Measurements from ENCODE around the gene GAL3ST1.
"Not testable (repeated sequence)": the region's sequence is repeated elsewhere in the genome, so short reads cannot be mapped to it uniquely, and the experiment has no call there.

Gene GAL3ST1

DNA sequence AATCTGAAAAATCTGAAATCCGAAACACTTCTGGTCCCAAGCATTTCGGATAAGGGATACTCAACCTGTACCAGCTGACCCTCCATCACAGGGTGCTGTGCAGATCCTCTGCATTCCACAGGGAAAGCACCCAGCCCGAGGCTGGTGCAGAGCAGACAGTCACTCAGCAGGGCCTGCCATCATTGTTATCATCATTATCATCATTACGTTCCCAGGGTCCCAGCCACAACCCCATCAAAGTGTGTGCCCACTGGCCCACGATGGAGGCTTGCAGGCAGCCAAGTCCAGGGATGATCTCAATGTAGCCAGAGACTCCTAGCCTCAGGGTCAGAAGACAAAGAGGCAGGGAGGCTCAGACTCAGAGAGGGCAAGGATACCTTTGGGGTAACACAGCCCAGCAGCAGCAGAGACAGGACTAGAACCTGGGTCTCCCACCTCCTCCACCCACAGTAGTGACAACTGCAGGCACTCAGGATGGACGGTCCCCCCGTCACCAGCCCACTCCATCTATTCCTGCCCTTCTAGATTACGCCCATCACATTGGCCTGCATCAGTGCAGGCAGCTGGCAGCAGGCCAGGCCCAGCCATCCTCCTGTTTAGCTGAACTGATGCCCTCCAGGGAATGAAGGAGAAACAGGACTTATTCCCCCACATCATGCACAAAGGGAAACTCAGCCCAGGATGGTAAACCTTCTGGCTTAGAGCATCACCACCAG is 10.3 kb downstream of the GAL3ST1 start:
- no peak for DNase-seq (ENCODE audit: low spot score)

- no peak for DNase-seq (ENCODE audit: low spot score)
Observed at GRCh38 chr22:30562366-30562765, 12.1 kb downstream of the GAL3ST1 start.

DNA sequence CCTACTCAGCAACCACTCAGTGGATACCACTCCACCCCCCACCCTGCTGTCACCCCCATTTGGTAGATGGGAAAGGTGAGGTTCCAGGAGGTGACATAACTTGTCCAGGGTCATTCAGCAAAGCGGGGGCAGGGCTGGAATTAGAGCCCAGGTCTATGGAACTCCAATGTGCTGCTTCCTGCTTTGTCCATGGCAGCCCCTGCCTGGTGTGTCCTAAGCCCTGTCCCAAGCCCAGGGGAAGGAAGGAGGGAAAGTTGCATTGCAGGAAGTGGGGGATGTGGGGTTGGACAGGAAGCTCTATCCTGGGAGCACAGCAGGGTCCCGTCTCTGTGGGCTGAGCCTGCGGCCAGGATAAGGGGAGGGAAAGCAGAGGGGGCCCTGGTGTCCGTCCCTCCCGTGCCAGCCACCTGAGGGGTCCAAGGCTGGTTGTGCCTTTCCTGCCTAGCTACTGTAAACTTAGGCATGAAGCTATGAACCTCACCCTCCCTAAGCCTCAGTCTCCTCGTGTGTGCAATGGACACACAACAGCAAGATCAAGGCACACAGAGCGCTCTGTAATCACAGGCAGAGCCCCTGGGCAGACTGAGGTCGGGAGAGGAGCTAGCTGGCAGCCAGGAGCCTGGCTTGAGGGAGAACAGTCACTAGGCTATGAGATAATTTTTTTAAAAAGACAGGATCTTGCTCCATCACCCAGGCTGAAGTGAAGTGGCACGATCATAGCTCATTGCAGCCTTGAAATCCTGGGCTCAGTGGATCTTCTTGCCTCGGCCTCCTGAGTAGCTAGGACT is 12.9 kb downstream of the GAL3ST1 start:
- no peak for DNase-seq (ENCODE audit: low spot score)

GRCh38 chr22:30560643-30561202 is 13.7 kb downstream of the GAL3ST1 start:
- not testable (repeated sequence) for DNase-seq (ENCODE audit: low spot score)

DNA sequence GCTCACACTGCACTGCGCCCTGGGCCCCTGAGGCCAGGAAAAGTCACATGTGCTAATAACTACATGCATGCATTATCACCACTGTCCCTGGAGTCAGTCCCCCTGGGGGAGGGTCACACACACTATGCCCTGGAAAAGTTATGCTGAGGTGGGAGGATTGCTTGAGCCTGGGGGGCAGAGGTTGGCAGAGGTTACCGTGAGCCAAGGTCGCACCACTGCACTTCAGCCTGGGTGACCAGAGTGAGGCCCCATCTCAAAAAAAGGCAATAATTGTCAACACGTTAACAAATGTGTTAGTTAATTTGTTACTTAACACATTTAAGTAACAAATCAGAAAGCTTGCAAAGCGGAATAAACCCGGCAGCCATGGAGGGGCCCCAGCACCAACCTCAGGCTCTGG is 14.6 kb downstream of the GAL3ST1 start:
- DNase-seq (ENCODE audit: low spot score): no peak

DNA sequence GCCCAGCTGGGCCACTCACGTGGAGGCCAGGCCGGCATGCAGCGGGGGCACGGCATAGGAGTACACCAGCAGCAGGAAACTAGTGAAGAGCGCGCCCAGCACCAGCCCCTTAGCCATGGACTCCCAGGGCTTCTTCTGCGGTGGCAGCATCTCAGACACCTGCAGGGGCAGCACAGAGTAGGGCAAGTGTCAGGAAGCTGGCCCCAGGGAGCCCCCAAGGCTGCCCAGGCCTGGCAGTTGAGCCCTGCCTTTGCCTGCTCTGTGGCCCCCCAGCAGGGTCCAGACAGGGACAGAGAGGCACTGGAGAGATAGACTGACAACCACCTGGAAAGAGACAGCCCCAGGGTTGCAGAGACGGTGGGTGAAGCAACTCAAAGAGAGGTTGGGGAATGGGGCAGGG is 17.2 kb downstream of the GAL3ST1 start:
- DNase-seq (ENCODE audit: low spot score): no peak

DNA sequence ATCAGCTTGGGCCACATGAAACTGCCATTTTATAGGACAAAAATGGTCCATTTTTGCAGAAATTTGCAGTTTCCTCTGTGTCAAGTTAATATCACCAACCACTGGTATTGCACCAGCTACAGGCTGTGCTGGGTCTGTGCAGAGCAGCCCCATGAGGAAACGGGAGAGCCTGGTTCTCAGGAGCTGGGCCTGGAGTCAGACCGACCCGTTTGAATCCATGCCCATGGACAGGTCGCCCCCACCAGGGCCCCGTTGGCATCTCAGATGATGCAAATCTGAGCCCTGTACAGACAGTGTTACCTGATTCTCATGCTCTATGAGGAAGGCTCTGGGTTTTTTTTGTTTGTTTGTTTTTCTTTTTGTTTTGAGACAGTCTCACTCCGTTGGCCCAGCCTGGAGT is 18.1 kb downstream of the GAL3ST1 start:
- DNase-seq (ENCODE audit: low spot score): no peak

DNA sequence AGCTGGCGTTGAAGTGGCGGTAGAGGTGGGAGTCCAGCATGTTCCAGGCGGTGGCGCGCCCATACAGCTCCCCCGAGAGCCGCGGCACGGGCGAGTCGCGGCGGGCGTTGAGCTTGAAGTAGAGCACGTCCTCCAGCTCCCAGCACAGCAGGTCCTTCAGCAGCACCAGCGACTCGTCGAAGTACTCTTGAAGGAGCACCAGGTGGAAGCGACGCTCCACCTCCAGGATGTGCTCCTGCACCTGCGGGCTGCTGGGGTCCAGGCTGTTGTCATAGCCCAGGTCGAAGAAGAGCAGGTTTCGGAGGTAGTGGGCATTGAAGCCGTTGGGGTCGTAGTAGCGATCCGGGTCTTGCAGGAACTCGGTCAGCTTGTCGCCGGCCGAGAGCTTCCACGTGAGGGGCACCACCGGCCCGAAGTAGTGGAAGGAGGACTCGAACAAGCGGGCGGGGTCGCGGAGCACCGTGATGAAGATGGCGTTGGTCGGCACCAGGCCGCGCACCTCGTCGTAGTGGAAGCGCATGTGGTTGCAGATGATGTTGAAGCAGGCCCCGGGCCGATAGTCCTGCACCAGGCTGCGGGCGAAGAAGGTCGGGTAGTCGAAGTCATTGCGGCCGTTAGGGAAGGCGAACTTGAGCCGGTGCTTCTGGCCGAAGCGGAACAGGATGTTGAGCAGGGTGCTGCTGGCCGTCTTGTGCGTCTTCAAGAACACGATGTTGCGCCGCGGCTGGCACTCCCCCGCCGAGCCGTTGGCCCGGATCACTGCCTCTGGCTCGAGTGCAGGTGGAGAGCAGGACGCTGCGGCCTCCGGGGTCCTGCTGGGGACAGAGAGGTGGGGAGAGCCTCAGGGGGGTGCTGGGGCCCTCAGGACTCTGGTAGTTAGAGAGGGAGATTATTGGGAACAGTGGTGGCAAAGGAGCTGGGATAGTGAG is 18.9 kb downstream of the GAL3ST1 start:
- no peak for DNase-seq (ENCODE audit: low spot score)

DNA sequence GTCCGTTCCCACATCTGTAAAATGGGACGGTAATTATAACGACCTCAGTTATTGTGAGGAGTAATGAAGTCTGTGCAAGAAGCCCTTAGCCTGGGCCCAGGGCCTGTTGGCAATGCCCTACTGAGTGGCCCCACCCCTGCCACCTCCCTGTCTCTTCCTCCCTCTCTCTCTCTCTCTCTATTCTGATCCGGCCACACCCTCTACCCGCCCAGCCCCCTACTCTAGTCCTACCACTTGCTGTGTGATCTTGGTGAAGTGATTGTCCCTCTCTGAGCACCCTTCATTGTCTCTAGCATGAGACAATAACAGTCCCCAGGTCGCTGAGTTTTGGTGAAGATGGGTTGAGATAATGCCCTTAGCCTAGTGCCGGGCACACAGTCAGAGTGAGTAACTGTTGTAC is 20.5 kb downstream of the GAL3ST1 start:
- DNase-seq (ENCODE audit: low spot score): no peak

DNA sequence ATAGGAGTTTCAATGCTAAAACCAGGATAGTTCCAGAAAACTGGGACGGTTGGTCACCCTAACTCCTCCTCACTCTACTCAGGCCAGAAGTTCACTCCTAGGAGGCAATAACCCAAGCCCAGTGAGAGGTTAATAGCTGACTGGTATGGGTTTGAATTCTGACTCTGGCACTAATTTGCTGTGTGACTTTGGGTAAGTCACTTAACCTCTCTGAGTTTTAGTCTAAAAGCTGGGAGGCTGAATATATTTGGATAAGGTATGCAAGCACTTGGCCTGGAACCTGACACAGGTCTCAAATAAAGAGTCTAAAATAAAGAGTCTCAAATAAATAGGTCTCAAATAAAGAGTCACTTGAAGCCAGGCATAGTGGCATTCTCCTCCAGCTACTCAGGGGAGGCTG is 21.7 kb downstream of the GAL3ST1 start:
- DNase-seq (ENCODE audit: low spot score): no peak

- DNase-seq (ENCODE audit: low spot score): not testable (repeated sequence)
Observed at GRCh38 chr22:30551813-30552212, 22.7 kb downstream of the GAL3ST1 start.

DNA sequence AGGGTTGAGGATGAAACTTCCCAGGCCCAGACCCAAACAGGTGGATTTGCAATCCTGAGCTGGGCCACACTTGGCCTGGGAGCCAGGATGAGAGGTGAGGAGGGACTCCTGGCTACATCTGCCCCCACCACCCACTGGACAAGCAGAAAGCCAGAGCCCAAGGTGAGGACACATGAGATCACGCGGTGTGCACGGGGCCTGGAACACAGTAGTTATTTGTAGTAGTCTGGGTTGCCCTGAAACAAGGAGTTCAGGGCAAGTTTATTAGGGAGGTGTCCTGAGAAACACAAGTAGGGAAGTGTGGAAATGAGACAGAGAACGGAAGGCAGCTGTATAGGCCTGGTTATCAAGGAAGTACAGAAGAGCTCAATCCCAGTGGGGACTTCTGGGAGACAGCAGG is 27.3 kb downstream of the GAL3ST1 start:
- no peak for DNase-seq (ENCODE audit: low spot score)

DNA sequence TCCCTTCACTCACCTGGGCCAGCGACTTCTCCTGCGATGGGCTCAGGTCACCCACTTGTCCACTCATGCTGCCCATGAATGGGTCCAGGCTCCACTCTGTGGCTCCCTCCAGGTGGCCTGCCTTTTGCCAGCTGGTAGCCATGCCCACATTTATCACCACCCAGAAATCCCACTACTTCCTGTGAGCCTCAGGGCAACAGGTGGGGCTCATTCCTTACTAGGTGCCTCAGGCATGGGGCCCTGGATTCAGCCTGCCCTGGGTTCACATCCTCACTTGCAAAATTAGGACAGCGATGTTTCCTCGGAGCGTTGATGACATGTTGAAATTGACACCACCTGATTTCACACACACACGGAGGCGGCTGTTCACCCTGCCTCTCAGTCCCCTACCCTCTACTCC is 27.8 kb downstream of the GAL3ST1 start, which contains the start of gene SEC14L6:
Gene SEC14L6, minus strand, starts transcription at position 126 of the 400 bp plus-strand sequence. Its CDS starts 59 bp downstream, at position 67.
- DNase-seq (ENCODE audit: low spot score): no peak

DNA sequence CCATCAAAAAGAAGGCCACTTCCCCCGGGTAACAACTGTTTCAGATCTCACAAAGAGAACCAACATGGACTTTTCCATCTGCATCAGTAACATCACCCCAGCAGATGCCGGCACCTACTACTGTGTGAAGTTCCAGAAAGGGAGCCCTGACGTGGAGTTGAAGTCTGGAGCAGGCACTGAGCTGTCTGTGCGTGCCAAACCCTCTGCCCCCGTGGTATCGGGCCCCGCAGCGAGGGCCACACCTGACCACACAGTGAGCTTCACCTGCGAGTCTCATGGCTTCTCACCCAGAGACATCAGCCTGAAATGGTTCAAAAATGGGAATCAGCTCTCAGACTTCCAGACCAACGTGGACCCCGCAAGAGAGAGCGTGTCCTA is 31.7 kb downstream of the GAL3ST1 start:
- no peak for DNase-seq (ENCODE audit: low spot score)

- DNase-seq (ENCODE audit: low spot score): no peak
Observed at GRCh38 chr22:30541961-30542810, 32.3 kb downstream of the GAL3ST1 start.

GRCh38 chr22:30541511-30541910 is 33.0 kb downstream of the GAL3ST1 start:
- DNase-seq (ENCODE audit: low spot score): not testable (repeated sequence)

GRCh38 chr22:30539368-30539767 is 35.1 kb downstream of the GAL3ST1 start:
- DNase-seq (ENCODE audit: low spot score): no peak

GRCh38 chr22:30538280-30538679 is 36.2 kb downstream of the GAL3ST1 start:
- DNase-seq (ENCODE audit: low spot score): no peak

DNA sequence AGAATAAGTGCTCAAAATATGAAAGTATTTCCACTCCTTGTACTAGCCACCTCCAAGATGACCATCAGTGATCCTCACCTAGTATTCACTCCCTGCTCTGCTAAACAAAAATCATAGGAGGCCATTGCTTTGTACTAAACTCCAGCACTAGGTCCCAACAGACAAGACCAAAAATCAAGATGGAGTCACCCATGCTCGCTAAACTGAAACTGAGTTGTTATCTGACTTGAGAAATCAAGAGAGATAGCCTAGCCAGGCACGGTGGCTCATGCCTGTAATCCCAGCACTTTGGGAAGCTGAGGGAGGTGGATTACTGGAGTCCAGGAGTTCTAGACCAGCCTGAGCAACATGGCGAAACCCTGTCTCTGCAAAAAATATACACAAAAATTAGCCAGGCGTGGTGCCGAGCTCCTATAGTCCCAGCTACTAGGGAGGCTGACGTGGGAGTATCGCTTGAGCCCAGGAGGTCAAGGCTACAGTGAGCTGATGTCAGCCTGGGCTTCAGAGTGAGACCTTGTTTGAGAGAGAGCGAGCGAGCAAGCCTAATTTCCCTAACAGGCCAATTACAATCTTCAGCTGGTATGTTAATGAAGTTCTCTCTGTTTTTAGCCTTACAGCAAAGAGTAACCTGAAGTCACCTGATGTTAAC is 37.3 kb downstream of the GAL3ST1 start:
- no peak for DNase-seq (ENCODE audit: low spot score)

DNA sequence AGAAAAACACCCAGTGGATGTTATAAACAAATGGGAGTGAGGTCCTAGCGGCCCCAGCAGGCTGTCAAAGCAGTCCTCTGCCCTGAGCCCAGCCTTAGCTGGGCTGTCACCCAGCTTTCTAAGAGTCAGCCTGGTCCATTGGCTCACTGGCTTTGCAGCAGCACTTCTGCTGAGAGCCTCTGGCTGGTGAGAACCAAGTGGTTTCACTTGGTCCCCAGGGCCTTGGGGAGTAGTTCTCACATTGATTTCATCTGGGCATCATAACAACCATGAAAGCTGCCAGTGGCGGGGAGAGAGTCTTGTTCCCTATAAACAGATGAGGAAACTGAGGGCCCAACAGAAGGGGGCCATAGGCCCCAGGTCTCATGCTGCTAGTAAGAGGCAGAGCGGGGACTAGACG is 39.3 kb downstream of the GAL3ST1 start:
- DNase-seq (ENCODE audit: low spot score): no peak

Measured in CD4-positive, alpha-beta T cell treated with Interleukin-6 at 100 ng/mL for 8 hours (primary cell).